BJ (cell line): ENCODE results near the gene TCF23. TPM values are rescaled to one million over a fixed set of nuclear protein-coding genes. Genes with fewer than 3 reads are reported as not detected.

Experiments used
- CTCF ChIA-PET: fragments of 350-600 bp; formaldehyde crosslinking; extraction: SDS; loops from one replicate; lab custom pipeline; 2021; ENCODE audit warnings: antibody characterized with exemption, inconsistent platforms; lab: Yijun Ruan, JAX
- POLR2A ChIA-PET: fragments of 300-600 bp; sonication (Branson Sonifier 250); formaldehyde crosslinking; extraction: SDS; loops from one replicate; lab custom pipeline; 2021; ENCODE audit warnings: antibody characterized with exemption; lab: Charles Lee
- DNase-seq: peaks from one replicate; pipeline ENCODE4 v3.0.0-alpha.2; 2011; ENCODE audit warnings: low read depth
- H3K27me3 ChIP-seq: 2 replicates; pipeline ENCODE4 v1.6.0; 2011; ENCODE audit warnings: low read length; ENCODE audit not compliant: control insufficient read depth, insufficient read depth
- H3K36me3 ChIP-seq: 2 replicates; pipeline ENCODE4 v1.5.1; 2011; ENCODE audit warnings: low read length; ENCODE audit not compliant: control insufficient read depth, insufficient read depth
- H3K4me3 ChIP-seq: 2 replicates; pipeline ENCODE4 v1.5.1; 2011; ENCODE audit warnings: low read depth, mild to moderate bottlenecking, control low read depth, low read length
- CTCF ChIP-seq: IDR thresholded peaks from 2 replicates; pipeline ENCODE4 v1.5.1; 2011; ENCODE audit warnings: low read depth, mild to moderate bottlenecking, control low read depth, inconsistent platforms, low read length, moderate library complexity; ENCODE audit not compliant: insufficient read depth
- polyA plus RNA-seq: library from polyadenylated mRNA; depleted of rRNA; stranded (reverse); fragments of >200 nt; gene quantifications from 2 replicates; pipeline ENCODE4 v1.2.3, GENCODE V29; 2011

The TCF23 gene
- polyA plus RNA-seq, 1 experiment: not detected

- no peak for DNase-seq
- ChIA-PET CTCF (no interaction called here), POLR2A (no interaction called here)
- Histone ChIP-seq H3K36me3 (no peaks in the 10 kb centered on the region), H3K4me3 (no peak overlapping the region), H3K27me3 (peaks cover 12% of the 10 kb centered on the region)
- TF ChIP-seq CTCF: no peak
These were observed 5.5 kb upstream of the TCF23 start for GRCh38 chr2:27143285-27143684.

DNA sequence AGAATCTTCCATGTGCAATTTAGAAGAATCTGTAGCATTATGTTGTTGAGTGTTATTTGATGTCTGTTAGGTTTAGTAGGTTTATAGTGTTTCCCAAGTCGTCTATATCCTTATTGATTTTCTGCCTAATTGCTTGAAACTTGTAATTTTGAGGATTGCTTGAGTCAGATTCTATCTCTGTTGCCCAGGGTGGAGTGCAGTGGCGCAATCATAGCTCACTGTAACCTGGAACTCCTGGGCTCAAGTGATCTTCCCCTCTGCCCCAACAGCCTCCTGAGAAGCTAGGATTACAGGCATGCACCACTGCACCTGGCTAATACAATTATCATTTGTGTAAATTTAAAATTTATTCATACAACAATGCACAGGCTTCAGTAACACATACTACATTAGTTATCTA is 3.1 kb upstream of the TCF23 start:
- H3K36me3 ChIP-seq: no peaks in the 10 kb centered on the region
- no peak overlapping the region for H3K4me3 ChIP-seq
- no peak for TF ChIP-seq CTCF
- DNase-seq: no peak
- ChIA-PET POLR2A (no interaction called here), CTCF (interaction anchor here (0.6 to 1.4 kb wide), 4 partner anchors 12 to 400 kb away, joined by 3 to 5 read pairs (median 4); no protein-coding TSS in a partner anchor)
- peaks cover 13% of the 10 kb centered on the region for H3K27me3 ChIP-seq

DNA sequence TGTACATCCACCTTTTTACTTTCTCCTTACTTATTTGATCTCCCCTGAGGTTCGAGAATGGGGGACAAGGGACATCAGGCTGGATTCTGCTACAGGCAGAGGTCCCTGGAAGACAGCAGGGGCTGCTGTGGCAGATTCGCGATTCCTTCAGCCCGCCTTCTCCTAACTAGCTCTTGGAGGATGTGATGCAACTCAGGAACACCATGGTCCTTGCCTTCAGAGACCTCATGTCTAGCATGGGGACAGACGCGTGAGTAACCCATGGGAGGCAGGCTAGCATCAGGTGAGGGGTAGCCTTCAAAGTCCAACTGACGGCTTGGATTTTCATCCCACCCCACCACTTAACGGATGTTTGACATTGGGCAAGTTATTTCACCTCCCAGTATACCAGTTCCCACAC is 869 bp upstream of the TCF23 start:
- no peak for DNase-seq
- peaks cover 14% of the 10 kb centered on the region for H3K27me3 ChIP-seq
- POLR2A ChIA-PET: no interaction called here
- no peak overlapping the region for H3K4me3 ChIP-seq
- no peak for TF ChIP-seq CTCF
- no peaks in the 10 kb centered on the region for H3K36me3 ChIP-seq
- CTCF ChIA-PET: no interaction called here

- Histone ChIP-seq H3K4me3 (no peak overlapping the region), H3K36me3 (no peaks in the 10 kb centered on the region), H3K27me3 (peaks cover 11% of the 10 kb centered on the region)
- no peak for TF ChIP-seq CTCF
- DNase-seq: no peak
- CTCF ChIA-PET: interaction anchor here (1.5 kb wide), 1 partner anchor 20 kb away, joined by 3 read pairs; no protein-coding TSS in a partner anchor
- POLR2A ChIA-PET: no interaction called here
These were observed 984 bp downstream of the TCF23 start for GRCh38 chr2:27149570-27150405.

DNA sequence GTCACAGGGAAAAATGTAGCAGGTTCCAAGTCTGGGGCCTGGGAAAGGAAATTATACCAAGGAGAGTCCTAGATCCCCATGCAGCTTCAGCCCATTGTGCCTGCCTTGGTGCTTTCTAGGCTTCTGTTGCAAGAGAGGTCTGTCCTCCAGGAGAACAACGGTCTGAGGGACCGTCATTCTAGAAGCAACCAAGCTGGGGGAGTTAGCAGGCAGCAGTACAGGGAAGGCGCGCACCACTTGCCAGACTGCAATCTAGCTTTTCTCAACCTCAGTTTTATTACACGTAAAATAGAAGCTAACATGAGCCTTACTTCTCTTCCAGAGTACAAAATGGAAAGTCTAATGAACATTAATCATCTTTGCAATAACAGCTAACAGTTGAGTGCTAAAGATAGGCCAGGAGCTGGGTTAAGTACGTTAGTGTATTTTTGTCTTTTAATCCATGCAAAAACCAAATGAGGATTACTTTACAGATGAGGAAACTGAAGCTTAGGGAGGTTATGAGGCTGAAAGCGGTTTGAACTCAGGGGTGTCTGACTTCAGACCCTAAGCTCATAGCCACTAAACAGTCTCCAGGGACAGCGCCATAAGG is 1.9 kb downstream of the TCF23 start:
- no peak for DNase-seq
- POLR2A ChIA-PET: no interaction called here
- H3K27me3 ChIP-seq: peaks cover 11% of the 10 kb centered on the region
- CTCF ChIA-PET: interaction anchor here (0.8 to 1.7 kb wide), 4 partner anchors 19 to 152 kb away, joined by 3 to 5 read pairs (median 4); no protein-coding TSS in a partner anchor
- no peak overlapping the region for H3K4me3 ChIP-seq
- TF ChIP-seq CTCF: no peak
- H3K36me3 ChIP-seq: no peaks in the 10 kb centered on the region
